Skeletal muscle satellite cell (primary cell): ENCODE measurements around the gene EPOP.

Experiments
- H3K27me3 ChIP-seq: 2 replicates; pipeline ENCODE4 v1.7.0; 2013; ENCODE audit warnings: low read length; ENCODE audit not compliant: control insufficient read depth, insufficient read depth
- H3K36me3 ChIP-seq: 2 replicates; pipeline ENCODE4 v1.7.0; 2013; ENCODE audit warnings: mild to moderate bottlenecking, control low read depth, low read length; ENCODE audit not compliant: insufficient read depth
- H3K4me1 ChIP-seq: 2 replicates; pipeline ENCODE4 v1.7.0; 2013; ENCODE audit warnings: low read length; ENCODE audit not compliant: control insufficient read depth, insufficient read depth
- H3K4me2 ChIP-seq: 2 replicates; pipeline ENCODE4 v1.7.0; 2013; ENCODE audit warnings: mild to moderate bottlenecking, low read length
- H3K4me3 ChIP-seq: 2 replicates; pipeline ENCODE4 v1.7.0; 2013; ENCODE audit warnings: low read length
- H3K9ac ChIP-seq: 2 replicates; pipeline ENCODE4 v1.7.0; 2013; ENCODE audit warnings: mild to moderate bottlenecking, low read depth, low read length, moderate library complexity
- H3K9me3 ChIP-seq: replicated peaks from 2 replicates; pipeline ENCODE4 v1.7.0; 2013; ENCODE audit warnings: mild to moderate bottlenecking, control low read depth, low read length

Gene EPOP

DNA sequence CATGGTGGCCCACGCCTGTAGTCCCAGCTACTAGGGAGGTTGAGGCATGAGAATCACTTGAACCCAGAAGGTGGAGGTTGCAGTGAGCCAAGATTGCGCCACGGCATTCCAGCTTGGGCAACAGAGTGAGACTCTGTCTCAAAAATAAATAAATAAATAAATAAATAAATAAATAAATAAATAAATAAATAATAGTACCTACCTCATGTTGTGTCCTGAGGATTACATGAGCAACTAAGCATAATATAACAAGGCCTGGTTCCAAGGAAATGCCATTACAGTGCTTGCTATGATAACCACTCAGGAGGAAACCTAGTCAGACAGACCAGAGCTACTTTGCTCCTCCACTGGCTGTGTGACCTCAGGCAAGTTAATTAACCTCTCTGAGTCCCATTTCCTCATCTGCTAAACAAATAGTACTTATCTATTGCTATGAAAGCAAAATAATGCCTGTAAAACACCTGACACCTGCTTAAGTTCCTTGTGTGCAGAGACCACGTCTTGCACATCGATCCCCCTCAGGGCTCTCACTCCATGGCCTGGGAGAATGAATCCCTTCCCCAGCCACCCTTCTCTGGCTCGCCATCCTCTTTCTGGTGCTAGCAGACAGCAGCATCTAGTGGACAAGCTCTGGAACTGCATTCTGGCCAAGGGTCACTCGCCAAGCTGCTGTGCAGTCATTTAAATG lies 7.5 kb downstream of the EPOP start:
- Histone ChIP-seq H3K36me3 (no peaks in the 10 kb centered on the region), H3K4me1 (no peaks in the 10 kb centered on the region), H3K4me3 (no peak overlapping the region), H3K9ac (no peak overlapping the region), H3K27me3 (peaks cover 37% of the 10 kb centered on the region), H3K4me2 (no peak overlapping the region), H3K9me3 (no peaks in the 10 kb centered on the region)

DNA sequence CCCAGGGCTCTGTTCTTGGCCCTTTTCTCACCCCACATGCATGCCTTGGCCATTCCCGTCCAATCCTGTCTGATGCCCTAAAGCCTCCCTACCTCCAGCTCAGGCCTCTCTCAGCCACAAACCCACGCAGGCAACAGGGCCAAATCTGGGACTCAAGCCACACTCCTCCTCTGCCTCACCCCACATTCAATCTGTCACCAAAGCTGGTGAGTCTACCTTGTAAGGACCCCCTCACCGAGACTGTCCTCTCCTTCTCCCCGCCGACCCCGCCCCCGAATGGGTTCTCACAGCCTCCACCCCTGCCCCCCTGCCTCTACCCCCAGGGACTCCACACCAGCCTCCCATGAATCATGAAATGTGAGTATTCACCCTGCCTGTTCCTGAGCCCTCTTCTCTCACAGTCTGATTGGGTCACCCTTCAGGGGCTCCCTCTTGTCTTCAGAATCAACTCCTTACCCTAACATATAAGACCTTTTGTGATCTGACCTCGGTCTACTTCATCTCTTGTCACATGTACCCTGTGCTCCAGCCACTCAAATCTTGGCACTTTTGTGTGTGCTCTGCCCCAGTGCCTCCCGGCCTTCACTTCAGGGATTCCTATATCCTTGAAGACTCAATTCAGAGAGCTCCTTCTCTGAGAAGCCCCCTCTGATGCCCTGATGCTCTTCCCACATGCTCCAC lies 10.7 kb downstream of the EPOP start:
- no peak overlapping the region for H3K4me3 ChIP-seq
- H3K9me3 ChIP-seq: no peaks in the 10 kb centered on the region
- H3K9ac ChIP-seq: no peak overlapping the region
- H3K27me3 ChIP-seq: peaks cover 27% of the 10 kb centered on the region
- H3K4me1 ChIP-seq: no peaks in the 10 kb centered on the region
- H3K4me2 ChIP-seq: no peak overlapping the region
- H3K36me3 ChIP-seq: no peaks in the 10 kb centered on the region

DNA sequence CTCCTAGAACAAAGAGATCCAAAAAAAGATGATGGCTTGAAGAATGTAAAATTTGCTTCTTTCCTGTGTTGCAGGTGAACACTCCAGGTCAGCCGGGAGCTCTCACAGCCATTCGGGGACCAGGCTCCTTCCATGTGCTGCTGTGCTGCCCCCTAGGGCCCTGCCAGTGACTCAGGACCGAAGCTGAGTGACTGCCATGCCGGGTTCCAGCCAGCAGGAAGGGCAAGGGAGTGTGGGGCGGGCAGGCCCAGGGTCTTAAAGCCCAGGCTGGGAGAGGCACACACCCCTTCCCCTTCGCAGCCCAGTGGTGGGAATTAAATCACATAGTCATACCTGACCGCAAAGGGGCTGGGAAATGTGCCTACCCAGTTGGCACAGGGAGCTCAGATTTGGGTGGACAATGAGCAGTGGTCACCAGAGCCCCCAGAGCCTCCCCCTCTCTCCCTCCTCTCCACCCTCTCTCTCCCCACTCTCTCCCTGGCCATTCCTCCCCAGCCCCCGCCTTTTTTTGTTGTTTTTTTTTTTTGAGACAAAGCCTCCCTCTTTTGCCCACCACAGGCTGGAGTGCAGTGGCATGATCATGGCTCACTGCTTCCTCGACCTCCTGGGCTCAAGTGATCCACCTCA lies 11.5 kb downstream of the EPOP start:
- H3K36me3 ChIP-seq: no peaks in the 10 kb centered on the region

DNA sequence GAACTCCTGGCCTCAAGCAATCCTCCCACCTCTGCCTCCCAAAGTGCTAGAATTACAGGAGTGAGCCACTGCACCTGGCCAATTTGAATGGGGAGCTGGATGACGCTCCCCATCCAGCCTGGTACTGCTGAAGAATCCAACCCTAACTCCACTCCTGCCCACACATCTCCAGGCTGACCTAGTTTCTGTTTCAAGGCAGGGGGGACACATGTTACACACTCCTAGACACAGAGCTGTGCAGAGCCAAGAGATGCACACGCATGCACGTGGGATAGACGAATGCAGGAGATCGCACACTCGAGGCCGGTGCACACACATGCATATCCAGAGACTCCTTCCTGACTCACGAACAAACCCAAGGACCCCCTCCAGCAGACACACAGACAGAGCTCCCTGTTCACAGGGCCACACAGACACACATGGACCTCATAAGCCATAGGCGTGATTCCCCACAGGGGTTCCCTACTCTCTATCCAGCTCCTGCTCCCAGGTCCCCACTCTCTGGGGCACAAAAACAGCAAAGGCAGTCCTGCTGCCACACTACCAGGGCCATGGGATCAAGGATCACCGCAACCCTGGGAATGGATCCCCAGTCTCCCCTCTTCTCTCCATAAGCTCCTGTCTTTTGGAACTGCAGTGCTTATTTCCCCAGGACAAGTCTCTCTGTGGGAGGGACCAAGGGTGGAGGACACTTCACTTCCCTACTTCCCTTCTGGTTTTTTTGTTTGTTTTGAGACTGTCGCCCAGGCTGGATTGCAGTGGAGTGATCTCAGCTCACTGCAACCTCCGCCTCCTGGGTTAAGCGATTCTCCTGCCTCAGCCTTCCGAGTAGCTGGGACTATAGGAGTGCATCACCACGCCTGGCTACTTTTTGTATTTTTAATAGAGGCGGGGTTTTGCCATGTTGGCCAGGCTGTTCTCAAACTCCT lies 14.4 kb downstream of the EPOP start:
- H3K36me3 ChIP-seq: no peaks in the 10 kb centered on the region
- H3K9ac ChIP-seq: no peak overlapping the region
- H3K9me3 ChIP-seq: no peaks in the 10 kb centered on the region
- no peak overlapping the region for H3K4me3 ChIP-seq
- H3K4me2 ChIP-seq: no peak overlapping the region
- H3K27me3 ChIP-seq: peaks cover 42% of the 10 kb centered on the region
- no peaks in the 10 kb centered on the region for H3K4me1 ChIP-seq

More for the DNA sequence above, 11.5 kb downstream of the EPOP start:
- Histone ChIP-seq H3K27me3 (peaks cover 27% of the 10 kb centered on the region), H3K4me2 (no peak overlapping the region), H3K9ac (no peak overlapping the region), H3K4me1 (no peaks in the 10 kb centered on the region), H3K9me3 (no peaks in the 10 kb centered on the region), H3K4me3 (no peak overlapping the region)

DNA sequence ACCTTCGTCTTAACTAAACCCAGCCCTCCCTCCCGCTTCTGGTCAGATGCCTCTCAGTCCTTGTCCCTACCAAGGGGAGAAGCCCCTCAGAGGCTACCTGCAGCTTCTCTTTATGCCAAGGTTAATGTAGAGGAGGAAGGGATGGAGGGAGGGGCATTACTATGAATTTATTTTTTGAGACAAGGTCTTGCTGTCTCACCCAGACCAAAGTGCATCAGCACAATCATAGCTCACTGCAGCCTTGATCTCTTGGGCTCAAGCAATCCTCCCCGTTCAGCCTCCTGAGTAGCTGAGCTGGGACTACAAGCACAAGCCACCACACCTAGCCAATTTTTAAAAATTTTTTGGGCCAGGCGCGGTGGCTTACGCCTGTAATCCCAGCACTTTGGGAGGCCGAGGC lies 15.3 kb downstream of the EPOP start:
- Histone ChIP-seq H3K36me3 (no peaks in the 10 kb centered on the region), H3K27me3 (peaks cover 50% of the 10 kb centered on the region), H3K9me3 (no peaks in the 10 kb centered on the region), H3K4me3 (no peak overlapping the region), H3K4me2 (no peak overlapping the region), H3K9ac (no peak overlapping the region), H3K4me1 (no peaks in the 10 kb centered on the region)

DNA sequence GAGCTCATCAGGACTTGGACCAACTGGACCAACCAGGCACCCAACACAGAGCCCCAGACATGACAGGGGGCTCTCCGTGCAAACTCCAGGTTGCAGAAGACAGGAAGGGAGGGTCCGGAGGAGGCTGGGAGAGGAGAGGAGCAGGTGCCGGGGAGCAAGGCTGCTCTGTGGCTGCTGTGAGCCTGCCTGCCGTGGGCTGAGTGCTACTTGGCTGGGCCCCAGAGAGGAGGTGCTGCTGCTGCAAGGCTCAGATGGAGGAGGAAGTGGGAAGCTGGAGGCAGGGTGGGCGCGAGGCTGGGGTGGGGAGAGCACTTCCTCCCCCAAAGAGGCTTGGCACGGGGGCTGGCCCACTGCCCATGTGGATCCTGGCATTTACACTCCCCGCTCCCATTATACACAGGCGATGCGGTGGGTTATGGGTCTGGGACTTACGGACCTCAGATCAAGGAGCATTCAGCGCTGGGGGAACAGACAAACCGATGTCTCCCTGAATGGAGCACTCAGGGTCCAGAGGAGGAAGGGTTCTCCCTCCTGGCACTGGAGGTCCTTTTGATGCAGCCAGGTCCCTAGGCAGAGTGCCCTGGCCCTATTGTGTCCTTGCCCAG lies 15.9 kb downstream of the EPOP start:
- no peaks in the 10 kb centered on the region for H3K36me3 ChIP-seq
- H3K4me3 ChIP-seq: no peak overlapping the region
- peaks cover 56% of the 10 kb centered on the region for H3K27me3 ChIP-seq
- no peaks in the 10 kb centered on the region for H3K4me1 ChIP-seq
- no peak overlapping the region for H3K4me2 ChIP-seq
- no peak overlapping the region for H3K9ac ChIP-seq
- no peaks in the 10 kb centered on the region for H3K9me3 ChIP-seq

DNA sequence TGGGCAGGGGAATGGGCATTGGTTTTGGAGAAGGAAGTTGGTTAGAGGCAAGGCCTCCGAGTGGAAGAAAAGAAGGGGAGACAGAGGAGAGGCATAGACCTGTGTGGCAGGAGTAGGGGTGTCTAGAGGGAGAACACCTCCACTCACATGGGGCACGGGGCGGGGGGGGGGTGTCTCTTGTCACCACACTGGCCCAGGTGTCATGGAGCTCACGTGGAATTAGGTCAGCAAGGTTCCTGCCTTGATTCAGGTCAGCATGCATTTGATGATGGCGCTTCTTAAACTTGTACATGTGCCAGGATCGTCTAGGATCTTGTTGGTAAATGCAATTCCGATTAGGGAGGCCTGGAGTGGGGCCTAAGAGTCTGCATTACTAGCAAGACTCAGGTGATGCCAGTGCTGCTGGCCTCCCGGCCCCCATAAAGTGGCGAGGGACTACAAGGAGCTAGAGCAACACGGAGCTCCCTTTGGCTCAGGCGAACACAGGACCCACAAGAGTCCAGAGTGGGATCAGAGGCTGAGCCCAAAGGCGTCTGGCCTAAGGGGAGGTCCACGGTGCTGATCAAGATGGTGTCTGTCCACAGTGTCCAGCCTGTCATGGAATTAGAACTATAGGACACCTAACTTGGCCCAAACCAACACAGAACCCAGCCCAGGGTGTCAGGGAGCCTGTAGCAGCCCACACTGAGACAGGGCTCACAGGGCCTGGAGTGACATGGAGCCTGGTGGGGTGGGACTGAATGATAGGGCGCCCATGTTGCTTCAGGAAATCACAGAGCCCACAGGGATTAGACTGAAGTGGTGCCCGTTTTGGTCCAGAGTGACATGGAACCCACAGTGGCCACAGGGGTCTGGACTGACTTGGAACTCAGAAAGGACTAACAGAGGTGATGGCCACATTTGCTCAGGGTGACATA lies 16.7 kb downstream of the EPOP start:
- H3K4me1 ChIP-seq: no peaks in the 10 kb centered on the region
- H3K36me3 ChIP-seq: no peaks in the 10 kb centered on the region
- no peak overlapping the region for H3K4me2 ChIP-seq
- H3K4me3 ChIP-seq: no peak overlapping the region
- H3K27me3 ChIP-seq: peaks cover 63% of the 10 kb centered on the region
- H3K9ac ChIP-seq: no peak overlapping the region
- H3K9me3 ChIP-seq: no peaks in the 10 kb centered on the region

DNA sequence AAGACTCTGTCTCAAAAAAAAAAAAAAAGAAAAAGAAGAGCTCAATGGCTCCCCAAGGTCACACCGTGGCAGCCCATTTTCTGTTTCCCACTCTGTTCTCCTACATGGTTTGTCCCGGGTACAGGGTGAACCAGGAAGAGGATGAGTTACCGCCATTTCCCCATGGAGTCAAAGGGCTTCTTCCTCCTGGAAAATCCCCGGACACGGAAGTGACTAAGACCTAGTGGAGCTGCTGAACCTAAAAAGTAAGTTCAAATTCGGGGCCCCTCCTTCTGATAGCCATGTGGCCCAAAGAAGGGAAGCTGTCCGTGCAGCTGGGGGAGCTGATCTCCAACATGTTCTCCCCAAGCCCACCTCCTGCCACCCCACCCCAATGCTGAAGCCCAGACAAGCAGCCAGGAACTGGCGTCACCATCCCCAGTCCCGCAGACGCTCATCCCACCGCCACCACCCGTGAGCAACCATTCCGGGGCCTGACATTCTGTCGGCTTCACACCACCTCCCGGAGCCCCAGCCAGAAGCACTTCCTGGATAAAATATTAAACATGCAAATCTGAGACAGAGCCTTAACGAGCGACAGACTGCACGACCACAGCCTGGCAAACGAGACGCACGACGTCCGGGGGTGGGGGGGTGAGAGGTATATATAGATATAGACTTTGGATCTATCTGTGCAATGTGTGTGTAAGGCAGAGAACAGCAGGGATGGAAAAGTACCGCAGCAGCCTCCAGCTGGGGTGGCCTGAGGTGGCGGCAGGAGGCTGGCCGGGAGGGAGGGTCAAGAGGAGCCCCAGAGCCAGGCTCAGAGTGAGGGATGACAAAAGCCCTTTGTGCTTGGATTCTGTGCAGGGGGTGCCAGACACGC lies 17.6 kb downstream of the EPOP start:
- Histone ChIP-seq H3K27me3 (peaks cover 64% of the 10 kb centered on the region), H3K4me2 (no peak overlapping the region), H3K36me3 (no peaks in the 10 kb centered on the region), H3K9ac (no peak overlapping the region), H3K4me1 (no peaks in the 10 kb centered on the region), H3K9me3 (no peaks in the 10 kb centered on the region), H3K4me3 (no peak overlapping the region)

DNA sequence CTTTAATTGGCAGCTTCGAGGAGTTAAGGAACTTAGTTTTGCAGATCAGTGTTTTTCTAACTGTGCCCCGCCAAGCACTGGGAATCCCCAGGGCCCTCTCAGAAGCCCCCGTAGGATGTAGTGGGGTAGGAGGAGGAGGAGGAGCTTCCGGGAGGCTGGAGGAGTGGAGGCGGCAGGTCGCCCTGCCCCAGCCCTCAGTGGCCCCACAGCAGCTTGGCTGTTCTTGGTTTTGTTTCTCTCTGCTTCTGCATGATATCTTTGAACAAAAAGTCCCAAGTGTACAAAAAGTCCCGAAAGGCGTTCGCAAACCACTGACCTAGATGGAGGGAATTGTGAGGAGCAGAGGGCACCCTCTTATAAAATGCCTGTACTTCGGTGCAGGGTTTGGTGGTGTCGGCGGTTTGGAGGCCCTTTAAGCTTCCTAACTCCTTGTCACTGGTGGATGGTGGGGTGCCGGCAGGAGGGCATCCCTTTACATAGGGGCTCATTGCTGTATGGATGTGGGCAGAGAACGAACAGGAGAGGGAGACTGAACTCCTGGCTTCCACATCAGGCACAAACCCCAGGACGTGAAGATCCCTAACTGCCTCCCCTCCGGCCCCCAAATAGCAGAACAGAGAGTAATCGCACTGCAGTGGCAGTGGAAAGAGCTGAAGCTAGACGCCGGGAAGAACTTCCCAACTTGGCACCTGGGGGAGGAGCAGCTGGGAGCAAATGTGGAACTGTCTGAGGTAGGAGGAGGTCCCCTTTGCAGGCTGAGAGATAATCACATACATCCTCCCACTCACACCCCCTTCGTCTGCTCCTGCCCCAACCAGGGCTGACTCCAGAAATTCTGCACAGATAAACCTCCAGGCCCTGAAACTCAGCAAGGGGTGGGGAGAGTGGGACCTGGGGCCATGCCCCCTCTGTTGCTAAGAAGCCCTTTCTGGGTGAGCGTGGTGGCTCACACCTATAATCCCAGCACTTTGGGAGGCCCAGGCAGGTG lies 20.1 kb downstream of the EPOP start:
- no peak overlapping the region for H3K9ac ChIP-seq
- H3K4me3 ChIP-seq: no peak overlapping the region
- no peak overlapping the region for H3K4me2 ChIP-seq
- H3K36me3 ChIP-seq: no peaks in the 10 kb centered on the region
- H3K9me3 ChIP-seq: no peaks in the 10 kb centered on the region
- H3K4me1 ChIP-seq: no peaks in the 10 kb centered on the region
- peaks cover 68% of the 10 kb centered on the region for H3K27me3 ChIP-seq
